GM18526 (cell line): ENCODE measurements around the gene ANXA11.

ENCODE experiments used
- POLR2A ChIP-seq: IDR thresholded peaks from 3 replicates; pipeline ENCODE4 v1.6.1; 2011; ENCODE audit not compliant: insufficient read length; ENCODE audit errors: extremely low read depth

The ANXA11 gene

DNA sequence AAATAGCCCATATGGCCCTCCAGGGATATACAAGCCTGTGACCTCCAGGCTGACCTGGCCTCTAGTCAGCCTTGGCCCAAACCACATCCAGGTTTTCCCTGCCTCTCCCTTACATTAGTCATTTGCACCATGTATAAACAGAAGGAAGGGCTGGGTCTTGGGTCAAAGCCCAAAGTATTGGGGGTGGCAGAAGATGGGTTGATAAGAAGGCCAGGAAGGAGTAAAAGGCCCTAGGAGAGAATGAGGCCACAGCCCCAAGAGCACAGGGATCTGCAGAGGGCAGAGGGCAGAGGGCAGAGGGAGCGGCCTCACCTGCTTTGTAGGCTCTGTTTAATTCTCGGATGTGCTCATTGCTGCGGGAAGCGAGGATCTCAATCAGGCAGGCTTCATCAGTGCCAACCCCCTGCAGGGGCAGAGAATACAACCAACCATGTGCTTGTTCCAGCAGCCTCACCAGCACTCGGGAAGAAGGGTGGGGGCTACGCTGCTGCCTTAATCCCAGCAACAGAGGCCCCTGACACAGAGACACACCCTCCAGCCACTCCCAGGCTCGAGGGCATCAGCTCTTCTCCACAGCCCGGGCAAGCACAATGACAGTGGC is 41.5 kb downstream of the ANXA11 start:
- TF ChIP-seq POLR2A = no peak

DNA sequence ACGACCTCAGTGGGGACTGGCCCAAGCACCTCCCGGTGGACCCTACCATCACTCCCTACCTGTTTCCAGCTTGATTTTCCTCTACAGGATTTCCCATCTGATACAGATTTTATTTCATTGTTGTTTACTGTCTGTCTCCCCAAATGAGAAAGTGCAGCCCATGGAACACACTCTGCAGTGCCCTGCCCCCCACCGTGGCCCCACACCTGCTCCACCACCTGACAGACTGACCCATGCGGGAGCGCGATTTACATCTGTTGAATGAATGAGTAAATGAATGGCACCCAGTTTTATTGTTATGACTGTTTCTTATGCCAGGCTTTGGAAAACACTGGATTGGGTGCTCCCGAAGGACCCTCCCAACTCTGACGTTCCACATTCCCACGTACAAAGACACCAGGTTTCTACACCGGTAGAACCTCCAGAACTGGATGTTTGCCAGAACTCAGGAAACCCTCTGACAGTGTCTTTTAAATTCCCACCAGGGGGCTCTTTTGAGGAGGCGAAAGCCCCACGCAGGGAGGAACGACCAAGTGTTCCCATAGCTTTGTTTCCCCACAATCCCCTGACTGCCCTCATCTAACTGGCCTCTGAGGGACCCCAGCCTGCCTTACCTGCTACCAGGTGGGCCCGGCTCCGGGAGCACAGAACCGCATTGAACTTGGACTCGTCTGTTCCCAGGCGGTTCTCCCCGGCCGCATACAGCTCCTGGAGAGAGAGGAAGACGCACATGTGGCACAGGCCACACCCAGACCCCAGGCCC is 43.8 kb downstream of the ANXA11 start:
- no peak for TF ChIP-seq POLR2A

DNA sequence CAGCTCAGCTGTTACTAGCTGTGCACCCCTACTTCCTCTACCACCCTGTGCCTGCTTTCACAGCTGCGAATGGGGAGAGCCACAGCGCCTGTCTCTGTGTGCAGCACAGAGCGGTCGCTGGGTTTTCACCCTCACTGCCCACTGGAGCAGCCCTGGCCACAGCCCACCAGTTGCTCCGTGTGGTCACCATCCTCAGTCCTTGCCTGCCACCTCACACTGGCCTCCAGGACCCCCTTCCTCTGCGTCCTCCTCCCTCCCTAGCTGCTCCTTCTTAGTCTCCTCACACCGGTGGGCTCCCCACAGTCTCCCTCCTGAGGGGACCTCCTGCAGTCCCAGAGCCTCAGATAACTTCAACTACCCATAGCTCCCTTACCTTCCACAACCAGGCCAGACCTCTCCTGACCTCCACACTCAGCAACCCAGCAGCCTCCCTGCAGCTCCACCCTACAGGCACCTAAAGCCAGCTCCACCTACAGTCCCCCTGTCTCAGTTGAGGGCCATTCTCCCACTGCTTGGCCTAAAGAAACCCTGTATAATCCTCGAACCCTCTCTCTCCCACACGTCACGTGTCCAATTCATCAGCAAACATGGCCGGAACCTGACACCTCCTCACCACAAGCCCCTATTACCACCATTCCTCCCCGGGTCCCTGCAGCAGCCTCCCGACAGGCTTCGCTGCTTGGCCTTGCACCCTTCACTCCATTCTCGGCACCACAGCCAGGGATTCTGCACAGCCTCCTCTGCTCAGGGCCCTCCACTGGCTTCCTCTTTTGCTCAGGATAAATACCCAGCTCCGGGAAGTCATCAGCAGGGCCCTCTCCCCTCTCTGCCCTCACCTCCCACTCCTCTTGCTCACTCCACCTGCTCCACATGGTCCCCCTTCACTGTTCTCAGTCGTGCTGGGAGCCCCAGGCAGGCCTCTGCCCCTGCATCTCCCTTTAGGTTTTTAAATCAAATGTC is 44.7 kb downstream of the ANXA11 start:
- no peak for TF ChIP-seq POLR2A

DNA sequence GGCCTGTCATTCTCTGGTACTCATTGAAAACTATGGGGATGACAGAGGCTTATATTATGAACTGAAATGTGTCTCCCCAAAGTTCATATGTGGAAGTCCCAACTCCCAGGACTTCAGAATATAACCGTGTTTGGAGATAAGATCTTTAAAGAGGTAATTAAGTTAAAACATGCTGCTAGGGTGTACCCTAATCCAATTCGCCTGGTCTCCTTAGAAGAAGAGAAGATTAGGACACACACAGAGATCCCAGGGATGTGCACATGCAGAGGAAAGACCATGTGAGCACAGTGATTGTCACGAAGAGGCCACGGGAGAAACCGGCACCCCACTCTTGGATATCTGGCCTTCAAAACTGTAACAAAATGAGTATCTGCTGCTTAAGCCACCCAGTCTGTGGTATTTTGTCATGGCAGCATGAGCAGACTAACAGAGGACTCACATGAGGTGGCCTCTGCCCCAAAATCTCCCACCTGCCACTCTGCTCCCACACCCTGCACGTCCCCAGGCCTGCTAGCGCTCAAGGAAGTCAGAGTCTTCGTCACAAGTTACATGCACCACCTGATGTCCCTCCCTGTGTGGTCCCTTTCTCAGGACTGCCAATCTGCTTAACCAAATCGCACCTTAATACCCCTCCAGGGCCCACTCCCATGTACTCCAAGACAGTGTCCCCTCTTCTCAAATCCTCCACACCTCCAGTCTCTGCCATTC is 46.0 kb downstream of the ANXA11 start:
- TF ChIP-seq POLR2A = no peak

DNA sequence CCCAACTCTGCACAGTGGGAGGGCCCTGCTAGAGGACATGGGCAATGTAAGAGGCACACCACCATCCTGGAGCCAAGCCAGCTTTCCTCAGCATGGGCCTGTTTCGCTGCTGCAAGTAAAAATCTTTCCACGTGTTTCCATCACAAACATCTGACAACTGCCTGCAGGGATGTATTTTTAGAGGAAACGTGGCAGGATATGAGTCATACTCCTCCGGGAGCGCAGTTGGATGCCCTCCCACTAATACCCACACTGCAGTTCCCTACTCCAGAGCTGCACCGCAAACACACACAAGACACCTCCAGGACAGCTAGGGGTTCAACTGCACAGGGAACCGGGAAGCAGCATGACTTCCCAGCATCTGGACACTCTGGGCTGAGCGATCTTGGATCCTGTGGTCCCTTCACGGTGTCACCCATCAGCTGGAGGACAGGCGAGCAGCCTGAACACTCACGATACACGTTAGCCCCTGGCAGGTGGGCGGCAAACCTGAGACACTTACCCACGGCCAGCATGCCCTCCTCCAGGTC is 46.7 kb downstream of the ANXA11 start:
- TF ChIP-seq POLR2A = no peak

DNA sequence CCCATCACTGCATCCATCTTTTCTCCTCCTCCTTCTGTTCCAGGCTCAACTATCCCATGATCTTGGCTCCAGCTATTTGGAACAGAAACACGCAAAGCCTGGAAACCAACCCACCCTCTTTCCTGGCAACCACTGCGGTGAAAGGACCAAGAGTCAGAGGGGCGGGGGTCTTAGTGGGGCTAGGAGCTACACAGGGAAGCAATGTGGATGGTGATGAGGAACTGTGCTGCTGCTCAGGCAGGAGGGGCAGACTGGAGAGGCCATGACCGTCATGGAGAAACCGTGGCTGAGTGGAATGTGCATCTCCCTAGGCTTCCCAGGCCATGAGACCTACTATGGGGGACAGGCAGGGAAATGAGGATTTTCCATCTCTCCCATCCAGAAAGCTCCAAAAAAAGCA is 47.2 kb downstream of the ANXA11 start:
- no peak for TF ChIP-seq POLR2A

DNA sequence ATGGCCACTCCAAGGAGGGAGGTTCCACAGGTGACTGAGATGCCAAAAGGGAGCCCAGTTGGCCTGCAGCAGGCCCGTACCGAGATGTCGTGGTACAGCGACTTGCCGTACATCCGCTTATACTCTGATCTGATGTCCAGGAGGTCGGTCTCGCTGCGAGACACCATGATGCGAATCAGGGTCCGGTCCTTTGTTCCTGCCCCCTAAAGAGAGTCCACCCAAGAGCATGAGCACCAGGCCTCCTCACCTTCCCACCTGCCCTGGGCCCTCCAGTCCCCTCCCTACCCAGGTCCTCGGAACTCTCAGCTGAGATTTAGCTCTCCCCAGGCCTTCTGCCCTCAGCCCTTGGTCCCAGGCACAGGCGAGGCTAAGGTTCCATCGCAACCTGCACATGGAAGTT is 47.8 kb downstream of the ANXA11 start:
- no peak for TF ChIP-seq POLR2A

DNA sequence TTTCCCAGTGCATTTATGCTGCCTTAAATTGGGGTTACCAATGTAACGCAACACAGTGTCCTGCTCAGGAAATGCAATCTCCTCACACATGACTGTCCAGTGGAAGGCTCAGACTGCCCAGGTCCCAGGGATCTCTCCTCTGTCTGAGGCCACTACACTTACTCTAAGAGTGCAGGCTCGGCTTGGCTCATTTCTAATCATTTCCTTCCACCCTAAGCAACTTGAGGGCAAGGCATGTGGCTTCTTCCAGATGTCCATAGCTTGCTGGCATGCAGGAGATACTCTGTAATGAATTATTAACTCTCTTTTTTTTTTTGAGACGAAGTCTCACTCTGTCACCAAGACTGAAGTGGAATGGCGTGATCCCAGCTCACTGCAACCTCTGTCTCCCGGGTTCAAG is 49.1 kb downstream of the ANXA11 start:
- no peak for TF ChIP-seq POLR2A

DNA sequence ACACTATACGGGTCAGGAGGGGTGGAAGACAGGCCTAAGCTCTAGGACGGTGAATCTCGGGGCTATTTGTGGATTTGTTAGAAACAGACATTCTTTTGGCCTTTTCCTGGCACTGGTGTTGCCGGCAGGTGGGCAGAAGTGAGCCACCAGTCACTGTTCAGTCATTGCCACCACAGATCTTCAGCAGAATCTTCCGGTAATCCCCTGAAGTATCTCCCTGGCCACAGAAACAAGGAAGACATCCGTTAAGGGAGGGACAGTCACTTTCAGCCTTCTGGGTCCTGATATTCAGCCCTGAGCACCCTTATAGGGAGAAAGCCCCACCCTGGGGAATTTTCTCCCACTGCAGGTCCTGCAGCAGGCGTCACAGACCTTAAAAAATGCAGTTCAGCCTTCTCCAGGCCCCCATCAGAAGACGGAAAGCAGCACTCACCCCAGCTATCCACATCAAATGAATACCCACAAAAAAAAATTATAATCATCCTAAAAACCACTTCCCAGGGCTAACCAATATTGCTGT is 49.6 kb downstream of the ANXA11 start:
- no peak for TF ChIP-seq POLR2A

DNA sequence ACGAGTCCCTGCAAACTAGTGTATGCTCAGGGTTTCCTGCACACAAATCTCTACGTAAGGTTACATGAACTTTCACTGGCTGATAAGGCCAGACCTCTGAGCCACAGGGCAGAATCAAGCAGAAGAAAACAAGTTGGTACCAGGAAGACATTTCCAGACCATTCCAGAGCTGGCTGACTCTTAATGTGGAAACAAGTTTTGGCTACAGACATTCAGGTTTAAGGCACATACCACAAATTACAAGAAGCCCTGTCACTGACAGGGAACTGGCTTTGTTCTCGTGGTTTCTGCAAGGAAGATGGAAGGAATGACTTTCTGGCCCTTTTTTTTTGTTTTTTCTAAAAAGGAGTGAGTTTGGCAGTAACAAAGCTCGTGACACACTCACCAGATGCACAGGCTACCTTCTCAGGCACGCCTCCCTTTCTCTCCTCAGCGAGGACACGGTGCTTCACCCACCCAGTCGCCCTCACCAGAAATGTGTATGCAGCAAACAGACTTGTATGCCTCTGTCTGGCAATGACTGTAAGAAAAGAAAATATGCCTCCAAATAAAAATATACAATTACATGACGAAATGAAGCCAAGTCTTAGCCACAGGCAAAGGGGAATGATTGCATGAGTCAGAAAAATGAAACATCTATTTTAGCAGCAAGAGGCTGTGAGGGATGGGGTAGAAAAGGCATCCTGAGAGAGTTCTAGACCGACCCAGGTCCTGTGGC is 50.2 kb downstream of the ANXA11 start:
- TF ChIP-seq POLR2A = no peak

DNA sequence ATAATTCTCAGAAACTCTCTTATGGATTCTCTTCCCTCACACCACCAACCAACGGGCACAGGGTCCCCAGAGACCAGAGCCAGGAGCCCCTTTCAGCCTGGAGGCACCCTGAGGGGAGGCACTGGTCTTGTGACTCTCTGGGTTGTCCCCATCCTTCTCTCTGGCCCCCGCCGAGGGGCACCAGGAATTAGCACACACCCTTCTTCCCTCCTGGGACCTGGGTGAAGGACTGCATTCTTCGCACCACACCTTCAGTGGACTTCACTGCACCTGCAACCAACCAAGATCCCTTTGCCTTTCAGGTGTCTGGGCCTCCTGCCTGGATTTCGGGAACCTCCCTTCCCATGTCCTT is 50.7 kb downstream of the ANXA11 start:
- no peak for TF ChIP-seq POLR2A

DNA sequence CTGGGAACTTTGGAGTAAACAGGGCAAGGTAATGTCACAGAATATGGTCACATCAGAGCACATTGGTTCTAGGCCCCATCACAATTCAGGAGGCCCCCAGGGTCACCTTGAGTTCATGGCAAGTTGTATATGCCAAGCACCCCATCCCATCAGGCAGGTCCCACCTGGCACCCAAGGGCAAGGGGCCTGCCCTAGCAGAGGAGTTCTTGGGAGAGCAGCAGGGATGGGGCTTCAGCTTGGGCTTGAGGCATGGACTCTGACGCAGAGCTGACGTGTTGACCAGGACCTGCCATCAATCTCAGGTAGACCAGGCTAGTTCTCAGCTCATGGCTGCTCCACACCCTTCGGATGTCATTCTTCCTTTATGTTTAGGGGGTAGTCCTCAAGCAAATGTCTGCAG is 51.9 kb downstream of the ANXA11 start:
- TF ChIP-seq POLR2A = no peak

DNA sequence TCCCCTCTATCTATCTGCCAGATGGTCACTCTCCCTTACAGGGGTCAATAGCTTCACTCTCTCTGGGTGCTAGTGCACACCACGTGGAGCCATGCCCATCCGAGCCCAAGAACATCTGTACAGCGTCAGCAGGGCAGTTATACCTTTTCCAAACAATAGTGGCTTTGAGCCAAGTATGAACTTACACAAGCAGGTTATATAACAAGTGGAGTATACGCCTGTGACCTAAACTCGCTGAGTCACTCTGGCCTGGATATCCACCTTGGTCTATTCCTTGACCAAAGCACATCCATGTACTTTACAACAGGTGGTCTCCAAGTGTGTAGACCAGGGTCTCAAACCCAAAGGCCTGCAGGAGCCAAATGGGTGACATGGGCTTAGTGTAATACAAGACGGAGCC is 52.5 kb downstream of the ANXA11 start:
- TF ChIP-seq POLR2A = no peak

DNA sequence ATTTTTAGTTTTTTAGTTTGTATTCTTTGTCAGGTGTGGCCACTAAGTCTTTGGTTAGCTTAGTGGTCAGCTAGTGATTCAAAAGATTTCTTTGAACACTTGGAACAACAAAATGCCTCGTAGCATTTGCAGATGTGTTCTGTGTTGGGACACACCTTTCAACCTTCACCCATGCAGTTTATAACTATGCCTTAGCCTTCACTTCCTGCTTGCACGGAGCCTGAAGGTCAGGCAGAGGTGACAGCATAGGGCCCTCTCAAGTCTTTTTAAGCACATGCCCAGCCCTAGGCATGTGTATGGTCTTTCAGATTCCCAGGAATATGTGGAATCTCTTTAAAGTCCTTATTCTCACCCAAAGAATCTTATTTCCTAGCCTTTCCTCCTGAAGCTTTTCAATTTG is 55.2 kb downstream of the ANXA11 start:
- no peak for TF ChIP-seq POLR2A
